GM12878 (cell line): Measurements from ENCODE around the gene CDX1. TPM values are rescaled to one million over a fixed set of nuclear protein-coding genes. Genes with fewer than 3 reads are reported as not detected.
A peak's percentile ranks its signal among the peaks of the same experiment; 100 is the strongest.

ENCODE experiments used
- ATAC-seq: fragments of 200-7000 bp; cut with Tn5 transposase; 3 replicates; pipeline ENCODE4 v1.9.1; 2020; ENCODE audit warnings: mild to moderate bottlenecking, moderate library complexity
- BruUV-seq: library from RNA; stranded (reverse); fragments of 400-500 nt; replicated peaks from 2 replicates; lab custom pipeline; 2021; lab: Mats Ljungman, UMichigan
- CTCF ChIA-PET: fragments of 300-600 bp; sonication (Branson Sonifier 250); formaldehyde crosslinking; extraction: SDS; loops from one replicate; lab custom pipeline; 2021; ENCODE audit warnings: inconsistent platforms; lab: Yijun Ruan, JAX
- POLR2A ChIA-PET: fragments of 350-600 bp; formaldehyde crosslinking; extraction: SDS; loops from one replicate; lab custom pipeline; 2021; ENCODE audit warnings: inconsistent platforms; lab: Charles Lee
- RAD21 ChIA-PET: fragments of 300-600 bp; sonication (Branson Sonifier 250); formaldehyde crosslinking; loops from one replicate; lab custom pipeline; 2023; ENCODE audit warnings: antibody characterized with exemption; ENCODE audit not compliant: unreplicated experiment; lab: Charles Lee
- SMC1A ChIA-PET: fragments of 300-600 bp; sonication (Branson Sonifier 250); formaldehyde crosslinking; loops from one replicate; lab custom pipeline; 2023; ENCODE audit not compliant: unreplicated experiment, uncharacterized antibody; lab: Charles Lee
- DNase-seq: peaks from one replicate; pipeline ENCODE4 v3.0.0-alpha.2; 2011; ENCODE audit warnings: low read depth, low spot score
- FAIRE-seq: peaks from 3 replicates; lab custom pipeline; 2011; peaks lifted over from hg19 to GRCh38; lab: Jason Lieb, UNC
- H2AFZ ChIP-seq: 2 replicates; pipeline ENCODE4 v1.6.0; 2011; ENCODE audit warnings: low read depth, low read length, control low read depth; ENCODE audit not compliant: control insufficient read depth
- H3K27ac ChIP-seq: 2 replicates; pipeline ENCODE4 v1.5.1; 2011; ENCODE audit warnings: control low read depth; ENCODE audit not compliant: control insufficient read depth, insufficient read depth
- H3K27me3 ChIP-seq, 2 experiments: replicated peaks in 1 of 2; 2 replicates each; pipeline versions ENCODE4 v1.6.0 to v1.6.1; 2011; ENCODE audit warnings: low read length in 1 of 2; ENCODE audit not compliant: control insufficient read depth in 2 of 2, insufficient read depth in 2 of 2
- H3K36me3 ChIP-seq, 2 experiments: 2 replicates each; pipeline ENCODE4 v1.5.1; 2011; ENCODE audit warnings: low read length in 1 of 2; ENCODE audit not compliant: control insufficient read depth in 2 of 2, insufficient read depth in 2 of 2
- H3K4me1 ChIP-seq: 2 replicates; pipeline ENCODE4 v1.6.1; 2011; ENCODE audit warnings: mild to moderate bottlenecking, low read length, moderate library complexity, mixed read lengths; ENCODE audit not compliant: control insufficient read depth, insufficient read depth
- H3K4me2 ChIP-seq: 2 replicates; pipeline ENCODE4 v1.6.0; 2011; ENCODE audit warnings: control low read depth; ENCODE audit not compliant: control insufficient read depth, insufficient read depth
- H3K4me3 ChIP-seq: fragments of 200-600 bp; sonication (generic); 2 replicates; pipeline ENCODE4 v1.5.1; 2016
- H3K79me2 ChIP-seq: 2 replicates; pipeline ENCODE4 v1.6.0; 2011; ENCODE audit warnings: low read length; ENCODE audit not compliant: control insufficient read depth, insufficient read depth
- H3K9ac ChIP-seq: 2 replicates; pipeline ENCODE4 v1.8.0; 2011; ENCODE audit warnings: low read length, control low read depth, mixed read lengths; ENCODE audit not compliant: control insufficient read depth, insufficient read depth
- H3K9me3 ChIP-seq: replicated peaks from 3 replicates; pipeline ENCODE4 v1.5.1; 2011; ENCODE audit warnings: mild to moderate bottlenecking, low read length; ENCODE audit not compliant: control insufficient read depth, insufficient read depth
- H4K20me1 ChIP-seq: 2 replicates; pipeline ENCODE4 v1.6.0; 2011; ENCODE audit not compliant: control insufficient read depth, insufficient read depth
- BHLHE40 ChIP-seq, 2 experiments: fragments of 450-650 bp in 1 of 2; IDR thresholded peaks; 2 replicates each; pipeline ENCODE4 v1.6.1; 2011 to 2017; ENCODE audit warnings: low read depth in 2 of 2, borderline replicate concordance in 1 of 2, improper control_type of control experiment in 1 of 2, low read length in 1 of 2, mild to moderate bottlenecking in 1 of 2
- EZH2 ChIP-seq: IDR thresholded peaks from 2 replicates; pipeline ENCODE4 v1.6.1; 2012; ENCODE audit warnings: low read depth, mild to moderate bottlenecking, control low read depth, inconsistent platforms, low read length, borderline replicate concordance; ENCODE audit not compliant: control insufficient read depth
- IKZF2 ChIP-seq, 2 experiments: fragments of 450-650 bp; IDR thresholded peaks; 2 replicates each; pipeline ENCODE4 v1.6.1; 2017; ENCODE audit warnings: mild to moderate bottlenecking in 2 of 2, moderate library complexity in 2 of 2
- IRF5 ChIP-seq: fragments of 450-650 bp; IDR thresholded peaks from 2 replicates; pipeline ENCODE4 v1.6.1; 2017; ENCODE audit warnings: borderline replicate concordance
- LARP7 ChIP-seq: fragments of 450-650 bp; IDR thresholded peaks from 2 replicates; pipeline ENCODE4 v1.6.1; 2017; ENCODE audit warnings: mild to moderate bottlenecking
- RELA ChIP-seq: fragments of 450-650 bp; IDR thresholded peaks from 2 replicates; pipeline ENCODE4 v1.8.0; 2014; ENCODE audit warnings: borderline replicate concordance; ENCODE audit not compliant: partially characterized antibody
- SMC3 ChIP-seq: IDR thresholded peaks from 2 replicates; pipeline ENCODE4 v1.6.1; 2011; ENCODE audit warnings: low read length, improper control_type of control experiment, borderline replicate concordance
- YY1 ChIP-seq: IDR thresholded peaks from 2 replicates; pipeline ENCODE4 v1.6.1; 2011; ENCODE audit warnings: low read depth, mild to moderate bottlenecking, low read length
- WGBS: methylation state at CpG from one replicate; pipeline ENCODE4 v1.1.6; 2016; ENCODE audit warnings: low lambda C conversion rate; ENCODE audit not compliant: insufficient replicate concordance, insufficient coverage; ENCODE audit errors: missing lambda C conversion rate; 5-methylcytosine and 5-hydroxymethylcytosine counted together
- in situ Hi-C: fragments of 300-500 bp; cut with MboI; formaldehyde crosslinking; loops from 9 replicates; pipeline ENCODE4 v1.14.3; 2018; ENCODE audit warnings: mixed read lengths
- intact Hi-C: fragments of 100-400 bp; cut with micrococcal nuclease; formaldehyde crosslinking; loops from one replicate; pipeline ENCODE4 v1.14.2; 2022; ENCODE audit not compliant: unreplicated experiment
- polyA plus RNA-seq, 11 experiments: library from polyadenylated mRNA; depleted of rRNA in 4 of 11; unstranded in 6 of 11; stranded (reverse) in 5 of 11; fragments of >200 nt; fragmentation: Nextera tagmentation in 4 of 11; fragmentation: Illumina TruSeq in 1 of 11; extraction: Ambion mirVana in 4 of 11; extraction: Trizol in 1 of 11; gene quantifications; 1 replicate in 1 of 11; 2 replicates in 10 of 11; pipeline versions ENCODE4 v1.2.1 to v1.2.3, GENCODE V29; 2011 to 2016; ENCODE audit warnings: inconsistent platforms in 2 of 11, missing spikeins in 2 of 11, low read depth in 1 of 11
- total RNA-seq, 4 experiments: library from RNA; depleted of rRNA in 3 of 4; stranded (reverse); fragments of >200 nt in 3 of 4; fragmentation: Illumina TruSeq in 1 of 4; extraction: Trizol in 1 of 4; gene quantifications; 2 replicates each; pipeline versions ENCODE4 v1.2.1 to v1.2.3, GENCODE V29; 2013 to 2021
- TF ChIP-seq, protein P1 (sequence below): fragments of 150-350 bp; IDR thresholded peaks from 2 replicates; pipeline ENCODE4 v1.6.1; 2016; ENCODE audit warnings: low read depth, low read length
- TF ChIP-seq, protein P2 (sequence below): fragments of 450-650 bp; IDR thresholded peaks from 2 replicates; pipeline ENCODE4 v1.6.1; 2018; ENCODE audit warnings: borderline replicate concordance, mild to moderate bottlenecking; ENCODE audit not compliant: partially characterized antibody
- TF ChIP-seq, protein P3 (sequence below): IDR thresholded peaks from 2 replicates; pipeline ENCODE4 v1.6.1; 2011; ENCODE audit warnings: low read depth, low read length, improper control_type of control experiment, borderline replicate concordance

CDX1 gene
- total and polyA plus RNA-seq, 10 of the 15 experiments (the other 5 are each of a cell fraction or from before 2014, with no cell fraction given): not detected

- Histone ChIP-seq H3K27me3 (peaks cover 2 to 4% of the 10 kb centered on the region in 2 experiments; a peak in 3 of 4 replicates), H4K20me1 (no peaks in the 10 kb centered on the region), H3K27ac (no peak overlapping the region), H3K4me1 (no peaks in the 10 kb centered on the region), H3K36me3 (no peaks in the 10 kb centered on the region), H3K4me2 (no peak overlapping the region), H3K4me3 (no peak overlapping the region), H3K79me2 (no peaks in the 10 kb centered on the region), H3K9me3 (no peaks in the 10 kb centered on the region), H3K9ac (no peak overlapping the region), H2AFZ (no peak overlapping the region)
- intact Hi-C loops (loop anchor here (1.0 to 10.0 kb wide), 5 partner anchors 57 to 583 kb away; no protein-coding TSS in a partner anchor), in situ Hi-C loops (no loop called here)
- RAD21 ChIA-PET: interaction anchor here (0.6 to 2.3 kb wide), 12 partner anchors 9 to 320 kb away, joined by 3 to 9 read pairs (median 3); no protein-coding TSS in a partner anchor
- POLR2A ChIA-PET: interaction anchor here (0.5 to 0.8 kb wide), 2 partner anchors 63 to 222 kb away, joined by 3 to 6 read pairs; partner anchors contain the start of gene PDGFRB
- SMC1A ChIA-PET: interaction anchor here (0.6 to 3.5 kb wide), 7 partner anchors 18 to 183 kb away, joined by 3 to 22 read pairs (median 4); no protein-coding TSS in a partner anchor
- DNase-seq: peak; percentile 28
- CTCF ChIA-PET: interaction anchor here (0.7 to 4.7 kb wide), 16 partner anchors 9 to 154 kb away, joined by 3 to 30 read pairs (median 6); no protein-coding TSS in a partner anchor
- FAIRE-seq: peak; percentile 99
- no TSS peak for BruUV-seq
- ATAC-seq: peak; percentile 99
- 13% methylated on average over 10 of the region's 10 CpGs for WGBS
- TF ChIP-seq BHLHE40 (IDR thresholded peaks at IDR 0.05; ENCODE audit: borderline replicate concordance in 1 of 2, low read depth in 2 of 2, low read length in 1 of 2) (0 out of 4 replicates have a peak, but pooled peaks of 1 of the 2 experiments have one; percentile 20), RELA (peak; percentile 68), IRF5 (no peak), IKZF2 (IDR thresholded peaks at IDR 0.05) (no peak), YY1 (peak; percentile 53), SMC3 (peak; percentile 92), LARP7 (no peak), EZH2 (no peak)
- TF ChIP-seq, protein P1, sequence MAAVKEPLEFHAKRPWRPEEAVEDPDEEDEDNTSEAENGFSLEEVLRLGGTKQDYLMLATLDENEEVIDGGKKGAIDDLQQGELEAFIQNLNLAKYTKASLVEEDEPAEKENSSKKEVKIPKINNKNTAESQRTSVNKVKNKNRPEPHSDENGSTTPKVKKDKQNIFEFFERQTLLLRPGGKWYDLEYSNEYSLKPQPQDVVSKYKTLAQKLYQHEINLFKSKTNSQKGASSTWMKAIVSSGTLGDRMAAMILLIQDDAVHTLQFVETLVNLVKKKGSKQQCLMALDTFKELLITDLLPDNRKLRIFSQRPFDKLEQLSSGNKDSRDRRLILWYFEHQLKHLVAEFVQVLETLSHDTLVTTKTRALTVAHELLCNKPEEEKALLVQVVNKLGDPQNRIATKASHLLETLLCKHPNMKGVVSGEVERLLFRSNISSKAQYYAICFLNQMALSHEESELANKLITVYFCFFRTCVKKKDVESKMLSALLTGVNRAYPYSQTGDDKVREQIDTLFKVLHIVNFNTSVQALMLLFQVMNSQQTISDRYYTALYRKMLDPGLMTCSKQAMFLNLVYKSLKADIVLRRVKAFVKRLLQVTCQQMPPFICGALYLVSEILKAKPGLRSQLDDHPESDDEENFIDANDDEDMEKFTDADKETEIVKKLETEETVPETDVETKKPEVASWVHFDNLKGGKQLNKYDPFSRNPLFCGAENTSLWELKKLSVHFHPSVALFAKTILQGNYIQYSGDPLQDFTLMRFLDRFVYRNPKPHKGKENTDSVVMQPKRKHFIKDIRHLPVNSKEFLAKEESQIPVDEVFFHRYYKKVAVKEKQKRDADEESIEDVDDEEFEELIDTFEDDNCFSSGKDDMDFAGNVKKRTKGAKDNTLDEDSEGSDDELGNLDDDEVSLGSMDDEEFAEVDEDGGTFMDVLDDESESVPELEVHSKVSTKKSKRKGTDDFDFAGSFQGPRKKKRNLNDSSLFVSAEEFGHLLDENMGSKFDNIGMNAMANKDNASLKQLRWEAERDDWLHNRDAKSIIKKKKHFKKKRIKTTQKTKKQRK: no peak
- TF ChIP-seq, protein P2, sequence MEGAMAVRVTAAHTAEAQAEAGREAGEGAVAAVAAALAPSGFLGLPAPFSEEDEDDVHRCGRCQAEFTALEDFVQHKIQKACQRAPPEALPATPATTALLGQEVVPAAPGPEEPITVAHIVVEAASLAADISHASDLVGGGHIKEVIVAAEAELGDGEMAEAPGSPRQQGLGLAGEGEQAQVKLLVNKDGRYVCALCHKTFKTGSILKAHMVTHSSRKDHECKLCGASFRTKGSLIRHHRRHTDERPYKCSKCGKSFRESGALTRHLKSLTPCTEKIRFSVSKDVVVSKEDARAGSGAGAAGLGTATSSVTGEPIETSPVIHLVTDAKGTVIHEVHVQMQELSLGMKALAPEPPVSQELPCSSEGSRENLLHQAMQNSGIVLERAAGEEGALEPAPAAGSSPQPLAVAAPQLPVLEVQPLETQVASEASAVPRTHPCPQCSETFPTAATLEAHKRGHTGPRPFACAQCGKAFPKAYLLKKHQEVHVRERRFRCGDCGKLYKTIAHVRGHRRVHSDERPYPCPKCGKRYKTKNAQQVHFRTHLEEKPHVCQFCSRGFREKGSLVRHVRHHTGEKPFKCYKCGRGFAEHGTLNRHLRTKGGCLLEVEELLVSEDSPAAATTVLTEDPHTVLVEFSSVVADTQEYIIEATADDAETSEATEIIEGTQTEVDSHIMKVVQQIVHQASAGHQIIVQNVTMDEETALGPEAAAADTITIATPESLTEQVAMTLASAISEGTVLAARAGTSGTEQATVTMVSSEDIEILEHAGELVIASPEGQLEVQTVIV: no peak
- TF ChIP-seq, protein P3, sequence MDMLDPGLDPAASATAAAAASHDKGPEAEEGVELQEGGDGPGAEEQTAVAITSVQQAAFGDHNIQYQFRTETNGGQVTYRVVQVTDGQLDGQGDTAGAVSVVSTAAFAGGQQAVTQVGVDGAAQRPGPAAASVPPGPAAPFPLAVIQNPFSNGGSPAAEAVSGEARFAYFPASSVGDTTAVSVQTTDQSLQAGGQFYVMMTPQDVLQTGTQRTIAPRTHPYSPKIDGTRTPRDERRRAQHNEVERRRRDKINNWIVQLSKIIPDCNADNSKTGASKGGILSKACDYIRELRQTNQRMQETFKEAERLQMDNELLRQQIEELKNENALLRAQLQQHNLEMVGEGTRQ: no peak
Observed at GRCh38 chr5:150217873-150218692, 51.5 kb downstream of the CDX1 start.
